Testis (tissue), 2 donors: ENCODE results near the gene ACSM5.

Experiments
- POLR2A ChIP-seq: fragments of 450-650 bp; IDR thresholded peaks from one replicate; pipeline ENCODE4 v1.6.1; 2017; ENCODE audit warnings: antibody characterized with exemption, mild to moderate bottlenecking, moderate library complexity
- TF ChIP-seq, protein P1 (sequence below), 3 experiments: fragments of 450-650 bp in 2 of 3; fragments of 200-600 bp in 1 of 3; sonication (generic) in 1 of 3; IDR thresholded peaks; one replicate each; pipeline ENCODE4 v1.5.1; 2016 to 2019; ENCODE audit warnings: antibody characterized with exemption in 3 of 3, mild to moderate bottlenecking in 2 of 3, moderate library complexity in 1 of 3

DNA sequence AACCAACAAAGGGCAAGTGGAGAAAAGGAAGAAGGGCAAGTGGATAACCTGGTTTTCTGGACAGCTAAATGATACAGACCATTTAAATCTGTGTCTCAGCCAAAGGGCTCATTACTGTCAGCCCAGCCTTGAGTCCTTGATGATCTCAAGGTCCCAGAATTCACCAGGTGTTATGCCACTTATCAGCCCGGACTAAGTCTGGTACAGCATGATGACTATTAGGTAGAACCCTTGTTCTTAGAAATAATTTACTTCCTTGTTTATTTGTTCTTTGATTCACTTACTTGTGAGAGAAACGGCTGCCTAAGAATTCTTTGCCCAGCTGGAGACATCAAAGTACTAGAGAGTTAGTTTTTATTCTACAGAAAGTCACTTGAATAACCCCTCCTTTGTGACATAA lies 8.3 kb upstream of the ACSM5 start:
- TF ChIP-seq, protein P1, sequence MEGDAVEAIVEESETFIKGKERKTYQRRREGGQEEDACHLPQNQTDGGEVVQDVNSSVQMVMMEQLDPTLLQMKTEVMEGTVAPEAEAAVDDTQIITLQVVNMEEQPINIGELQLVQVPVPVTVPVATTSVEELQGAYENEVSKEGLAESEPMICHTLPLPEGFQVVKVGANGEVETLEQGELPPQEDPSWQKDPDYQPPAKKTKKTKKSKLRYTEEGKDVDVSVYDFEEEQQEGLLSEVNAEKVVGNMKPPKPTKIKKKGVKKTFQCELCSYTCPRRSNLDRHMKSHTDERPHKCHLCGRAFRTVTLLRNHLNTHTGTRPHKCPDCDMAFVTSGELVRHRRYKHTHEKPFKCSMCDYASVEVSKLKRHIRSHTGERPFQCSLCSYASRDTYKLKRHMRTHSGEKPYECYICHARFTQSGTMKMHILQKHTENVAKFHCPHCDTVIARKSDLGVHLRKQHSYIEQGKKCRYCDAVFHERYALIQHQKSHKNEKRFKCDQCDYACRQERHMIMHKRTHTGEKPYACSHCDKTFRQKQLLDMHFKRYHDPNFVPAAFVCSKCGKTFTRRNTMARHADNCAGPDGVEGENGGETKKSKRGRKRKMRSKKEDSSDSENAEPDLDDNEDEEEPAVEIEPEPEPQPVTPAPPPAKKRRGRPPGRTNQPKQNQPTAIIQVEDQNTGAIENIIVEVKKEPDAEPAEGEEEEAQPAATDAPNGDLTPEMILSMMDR (IDR thresholded peaks at IDR 0.05), result no peak
- no peak for TF ChIP-seq POLR2A
